GM12892 (cell line): ENCODE data around the gene TMEM79.

Source experiments
- DNase-seq: peaks from one replicate; pipeline ENCODE4 v3.0.0; 2011; ENCODE audit not compliant: insufficient read length
- FAIRE-seq: peaks from 2 replicates; lab custom pipeline; 2011; peaks lifted over from hg19 to GRCh38; lab: Jason Lieb, UNC
- POLR2A ChIP-seq: IDR thresholded peaks from 2 replicates; pipeline ENCODE4 v1.6.1; 2011; ENCODE audit warnings: low read depth, low read length, control low read depth
- POLR2AphosphoS5 ChIP-seq: IDR thresholded peaks from 2 replicates; pipeline ENCODE4 v1.6.1; 2011; ENCODE audit warnings: low read depth, low read length, control low read depth
- TAF1 ChIP-seq: IDR thresholded peaks from 2 replicates; pipeline ENCODE4 v1.6.1; 2011; ENCODE audit warnings: low read depth, mild to moderate bottlenecking, control low read depth, low read length, borderline replicate concordance

The TMEM79 gene

GRCh38 chr1:156270314-156270713 lies 13.8 kb upstream of the TMEM79 start:
- TF ChIP-seq POLR2AphosphoS5, result no peak
- TF ChIP-seq TAF1, result no peak
- no peak for TF ChIP-seq POLR2A
- FAIRE-seq, result no peak

GRCh38 chr1:156276532-156276931 lies 7.6 kb upstream of the TMEM79 start:
- TF ChIP-seq TAF1, result no peak
- no peak for TF ChIP-seq POLR2AphosphoS5
- TF ChIP-seq POLR2A, result no peak
- DNase-seq (no peak), FAIRE-seq (no peak)

More at GRCh38 chr1:156270314-156270713, 13.8 kb upstream of the TMEM79 start:
- no peak for DNase-seq

GRCh38 chr1:156276966-156277381 lies 7.2 kb upstream of the TMEM79 start:
- FAIRE-seq (no peak), DNase-seq (no peak)
- no peak for TF ChIP-seq POLR2AphosphoS5
- no peak for TF ChIP-seq POLR2A
- no peak for TF ChIP-seq TAF1

- DNase-seq (no peak), FAIRE-seq (no peak)
- no peak for TF ChIP-seq POLR2A
- no peak for TF ChIP-seq POLR2AphosphoS5
- no peak for TF ChIP-seq TAF1
Observed at GRCh38 chr1:156279837-156280236, 4.3 kb upstream of the TMEM79 start.

GRCh38 chr1:156281281-156281680 lies 2.8 kb upstream of the TMEM79 start:
- DNase-seq (no peak), FAIRE-seq (peak; percentile 48)
- TF ChIP-seq POLR2A (peak; percentile 24; the same call in 1 of the 2 replicates), TAF1 (no peak), POLR2AphosphoS5 (peak; percentile 7; the same call in 1 of the 2 replicates)

- FAIRE-seq (no peak), DNase-seq (no peak)
- no peak for TF ChIP-seq TAF1
- TF ChIP-seq POLR2A, result peak; percentile 24; the same call in 1 of the 2 replicates
Observed at GRCh38 chr1:156281693-156282478, 2.2 kb upstream of the TMEM79 start.

GRCh38 chr1:156282479-156283222 lies 1.5 kb upstream of the TMEM79 start, which contains the start of gene SMG5:
SMG5 (minus strand) TSS chr1:156282825; CDS start chr1:156282680, 145 bp downstream.
- FAIRE-seq (peak; percentile 95), DNase-seq (peak; percentile 85)
- TF ChIP-seq TAF1, result peak; percentile 89; the same call in 1 of the 2 replicates
- peak; percentile 98 for TF ChIP-seq POLR2A
- peak; percentile 94 for TF ChIP-seq POLR2AphosphoS5

- DNase-seq (no peak), FAIRE-seq (no peak)
- TF ChIP-seq TAF1 (no peak), POLR2A (no peak), POLR2AphosphoS5 (no peak)
Observed at GRCh38 chr1:156283521-156283920, 604 bp upstream of the TMEM79 start.

GRCh38 chr1:156284757-156285156 lies 632 bp downstream of the TMEM79 start:
- DNase-seq, result no peak
- no peak for TF ChIP-seq POLR2A
- no peak for FAIRE-seq

- no peak for TF ChIP-seq POLR2A
- no peak for TF ChIP-seq TAF1
- no peak for TF ChIP-seq POLR2AphosphoS5
- no peak for FAIRE-seq
Observed at GRCh38 chr1:156285437-156285836, 1.3 kb downstream of the TMEM79 start.

GRCh38 chr1:156286061-156286460 lies 1.9 kb downstream of the TMEM79 start:
- TF ChIP-seq POLR2A (no peak), TAF1 (no peak), POLR2AphosphoS5 (no peak)
- DNase-seq, result no peak
- FAIRE-seq, result no peak

More at GRCh38 chr1:156285437-156285836, 1.3 kb downstream of the TMEM79 start:
- no peak for DNase-seq
